HepG2 (cell line): ENCODE results near the gene INTS2. TPM values are rescaled to one million over a fixed set of nuclear protein-coding genes. Genes with fewer than 3 reads are reported as not detected.

ENCODE experiments used
- ATAC-seq: fragments of 200-7000 bp; cut with Tn5 transposase; 3 replicates; pipeline ENCODE4 v1.9.1; 2020; ENCODE audit warnings: mild to moderate bottlenecking, moderate library complexity
- BruUV-seq: library from RNA; stranded (reverse); fragments of 400-500 nt; replicated peaks from 2 replicates; lab custom pipeline; 2021; lab: Mats Ljungman, UMichigan
- CTCF ChIA-PET: fragments of 300-600 bp; formaldehyde crosslinking; extraction: SDS; loops from one replicate; lab custom pipeline; 2021; ENCODE audit warnings: low total read pairs, inconsistent platforms, low intra/inter-chr PET ratio; lab: Yijun Ruan, JAX
- POLR2A ChIA-PET: fragments of 350-600 bp; sonication (Branson Sonifier 250); formaldehyde crosslinking; loops from one replicate; lab custom pipeline; 2020; ENCODE audit warnings: antibody characterized with exemption, inconsistent platforms; lab: Yijun Ruan, JAX
- DNase-seq: peaks from one replicate; pipeline ENCODE4 v3.0.0-alpha.2; 2015; ENCODE audit warnings: low spot score
- FAIRE-seq: peaks from 3 replicates; lab custom pipeline; 2011; peaks lifted over from hg19 to GRCh38; lab: Jason Lieb, UNC
- H2AFZ ChIP-seq: one replicate; pipeline ENCODE4 v1.6.1; 2011; ENCODE audit warnings: low read length, inconsistent platforms
- H3K27ac ChIP-seq: fragments of 300-600 bp; 3 replicates; pipeline ENCODE4 v1.8.0; 2011; ENCODE audit warnings: mixed run types, mild to moderate bottlenecking, mixed read lengths, low read length, inconsistent platforms; ENCODE audit not compliant: insufficient read depth; ENCODE audit errors: extremely low read length
- H3K27me3 ChIP-seq, 2 experiments: fragments of 200-600 bp in 1 of 2; 2 replicates in 1 of 2; 3 replicates in 1 of 2; pipeline versions ENCODE4 v1.6.0 to v1.8.0; 2011; ENCODE audit warnings: low read length in 2 of 2, mild to moderate bottlenecking in 2 of 2, moderate library complexity in 2 of 2, inconsistent platforms in 1 of 2; ENCODE audit not compliant: insufficient read depth in 2 of 2, control insufficient read depth in 1 of 2
- H3K36me3 ChIP-seq, 2 experiments: fragments of 200-600 bp in 1 of 2; replicated peaks in 1 of 2; 2 replicates in 1 of 2; 3 replicates in 1 of 2; pipeline versions ENCODE4 v1.5.1 to v1.8.0; 2011; ENCODE audit warnings: low read length in 2 of 2, inconsistent platforms in 1 of 2; ENCODE audit not compliant: insufficient read depth in 2 of 2, control insufficient read depth in 1 of 2
- H3K4me1 ChIP-seq: 2 replicates; pipeline ENCODE4 v1.5.1; 2012; ENCODE audit warnings: low read length, inconsistent platforms; ENCODE audit not compliant: insufficient read depth
- H3K4me2 ChIP-seq: 2 replicates; pipeline ENCODE4 v1.6.0; 2011; ENCODE audit warnings: low read depth, low read length, inconsistent platforms
- H3K4me3 ChIP-seq, 3 experiments: fragments of 200-600 bp in 1 of 3; sonication (generic), shearing (Covaris generic) in 1 of 3; replicated peaks in 1 of 3; 2 replicates each; pipeline ENCODE4 v1.5.1; 2011 to 2016; ENCODE audit warnings: low read length in 3 of 3, inconsistent platforms in 2 of 3, low read depth in 2 of 3, mild to moderate bottlenecking in 2 of 3, control low read depth in 1 of 3, mixed read lengths in 1 of 3; ENCODE audit not compliant: insufficient read depth in 1 of 3
- H3K79me2 ChIP-seq: one replicate; pipeline ENCODE4 v1.6.1; 2011; ENCODE audit warnings: low read length, inconsistent platforms; ENCODE audit not compliant: insufficient read depth
- H3K9ac ChIP-seq: 2 replicates; pipeline ENCODE4 v1.6.0; 2011; ENCODE audit warnings: mild to moderate bottlenecking, low read depth, low read length, inconsistent platforms; ENCODE audit not compliant: insufficient read depth
- H3K9me3 ChIP-seq: 2 replicates; pipeline ENCODE4 v1.5.1; 2012; ENCODE audit warnings: mild to moderate bottlenecking, low read length
- H4K20me1 ChIP-seq: 2 replicates; pipeline ENCODE4 v1.6.0; 2011; ENCODE audit warnings: inconsistent platforms, mild to moderate bottlenecking, low read length, moderate library complexity; ENCODE audit not compliant: insufficient read depth
- HOXD1 ChIP-seq: sonication (generic); formaldehyde crosslinking; IDR thresholded peaks from 2 replicates; pipeline ENCODE4 v1.5.0; 2020; ENCODE audit warnings: missing genetic modification reagents
- MEIS1 ChIP-seq: sonication (generic); formaldehyde crosslinking; IDR thresholded peaks from 2 replicates; pipeline ENCODE4 v1.9.0; 2021; ENCODE audit warnings: mild to moderate bottlenecking, missing genetic modification reagents, moderate library complexity, borderline replicate concordance
- POLR2AphosphoS5 ChIP-seq: IDR thresholded peaks from 2 replicates; pipeline ENCODE4 v1.6.1; 2012; ENCODE audit warnings: low read depth, low read length
- SP2 ChIP-seq: sonication (generic); formaldehyde crosslinking; IDR thresholded peaks from 2 replicates; pipeline ENCODE4 v1.5.1; 2020; ENCODE audit warnings: mild to moderate bottlenecking, missing genetic modification reagents
- TAF1 ChIP-seq: sonication (generic); formaldehyde crosslinking; IDR thresholded peaks from 2 replicates; pipeline ENCODE4 v1.4.0; 2020; ENCODE audit warnings: missing genetic modification reagents
- U2AF2 ChIP-seq: fragments of 200-400 bp; formaldehyde crosslinking; IDR thresholded peaks from 2 replicates; pipeline ENCODE4 v1.6.1; 2017; ENCODE audit warnings: low read depth, mild to moderate bottlenecking, low read length
- ZZZ3 ChIP-seq: sonication (generic); formaldehyde crosslinking; IDR thresholded peaks from 2 replicates; pipeline ENCODE4 v1.4.0; 2020; ENCODE audit warnings: missing genetic modification reagents, mild to moderate bottlenecking, borderline replicate concordance
- WGBS: methylation state at CpG from one replicate; pipeline ENCODE4 v1.1.6; 2017; ENCODE audit warnings: low lambda C conversion rate; 5-methylcytosine and 5-hydroxymethylcytosine counted together
- in situ Hi-C: cut with HindIII; loops from 2 replicates; pipeline ENCODE4 v1.10.0; 2017; ENCODE audit warnings: low pct_unique_long_range_greater_than_20kb; ENCODE audit not compliant: extremely low pct_ligation_motif_present
- intact Hi-C: fragments of 100-400 bp; cut with micrococcal nuclease; formaldehyde crosslinking; loops from one replicate; pipeline ENCODE4 v1.10.0; 2022; ENCODE audit not compliant: unreplicated experiment
- polyA plus RNA-seq, 8 experiments: library from polyadenylated mRNA; depleted of rRNA in 3 of 8; stranded (reverse) in 7 of 8; unstranded in 1 of 8; fragments of >200 nt; fragmentation: Illumina TruSeq in 4 of 8; extraction: Trizol in 4 of 8; gene quantifications; 2 replicates each; pipeline versions ENCODE4 v1.2.1 to v1.2.3, GENCODE V29; 2011 to 2016; ENCODE audit warnings: low read depth in 4 of 8, missing spikeins in 1 of 8, mixed read lengths in 1 of 8; ENCODE audit not compliant: insufficient read depth in 1 of 8
- total RNA-seq, 5 experiments: library from RNA; depleted of rRNA; stranded (reverse); fragments of >200 nt; fragmentation: Illumina TruSeq; extraction: Trizol; gene quantifications; 2 replicates each; pipeline ENCODE4 v1.2.3, GENCODE V29; 2016; ENCODE audit warnings: low read depth in 1 of 5
- TF ChIP-seq, protein P1 (sequence below), 2 experiments: fragments of 450-650 bp in 1 of 2; sonication (generic) in 1 of 2; formaldehyde crosslinking; IDR thresholded peaks; 2 replicates each; pipeline versions ENCODE4 v1.5.0 to v1.8.0; 2020 to 2022; ENCODE audit warnings: mild to moderate bottlenecking in 1 of 2, missing genetic modification reagents in 1 of 2
- TF ChIP-seq, protein P2 (sequence below): IDR thresholded peaks from 2 replicates; pipeline ENCODE4 v1.6.1; 2016

Gene INTS2
- total and polyA plus RNA-seq, 2 of the 13 experiments (the other 11 are each of a cell fraction or from before 2014, with no cell fraction given) = 20.5 to 30.2 TPM

GRCh38 chr17:61967729-61968128 is 39.9 kb upstream of the INTS2 start (continued):
- TF ChIP-seq, protein P1, sequence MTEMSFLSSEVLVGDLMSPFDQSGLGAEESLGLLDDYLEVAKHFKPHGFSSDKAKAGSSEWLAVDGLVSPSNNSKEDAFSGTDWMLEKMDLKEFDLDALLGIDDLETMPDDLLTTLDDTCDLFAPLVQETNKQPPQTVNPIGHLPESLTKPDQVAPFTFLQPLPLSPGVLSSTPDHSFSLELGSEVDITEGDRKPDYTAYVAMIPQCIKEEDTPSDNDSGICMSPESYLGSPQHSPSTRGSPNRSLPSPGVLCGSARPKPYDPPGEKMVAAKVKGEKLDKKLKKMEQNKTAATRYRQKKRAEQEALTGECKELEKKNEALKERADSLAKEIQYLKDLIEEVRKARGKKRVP (CRISPR knock-in tag; IDR thresholded peaks at IDR 0.05) = no peak
- TF ChIP-seq U2AF2 (no peak), ZZZ3 (CRISPR knock-in tag) (no peak), MEIS1 (CRISPR knock-in tag) (no peak), SP2 (CRISPR knock-in tag) (no peak)
- TF ChIP-seq, protein P2, sequence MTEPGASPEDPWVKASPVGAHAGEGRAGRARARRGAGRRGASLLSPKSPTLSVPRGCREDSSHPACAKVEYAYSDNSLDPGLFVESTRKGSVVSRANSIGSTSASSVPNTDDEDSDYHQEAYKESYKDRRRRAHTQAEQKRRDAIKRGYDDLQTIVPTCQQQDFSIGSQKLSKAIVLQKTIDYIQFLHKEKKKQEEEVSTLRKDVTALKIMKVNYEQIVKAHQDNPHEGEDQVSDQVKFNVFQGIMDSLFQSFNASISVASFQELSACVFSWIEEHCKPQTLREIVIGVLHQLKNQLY (CRISPR knock-in tag) = no peak

- DNase-seq (no peak), FAIRE-seq (no peak), ATAC-seq (no peak)
- BruUV-seq = no TSS peak
- Histone ChIP-seq H2AFZ (no peak overlapping the region), H3K4me2 (no peak overlapping the region), H3K9me3 (no peaks in the 10 kb centered on the region), H3K9ac (no peak overlapping the region), H3K4me3 (no peak overlapping the region), H3K79me2 (no peaks in the 10 kb centered on the region), H3K27me3 (no peaks in the 10 kb centered on the region), H3K36me3 (peaks cover 29 to 71% of the 10 kb centered on the region in 2 experiments), H3K27ac (no peak overlapping the region), H3K4me1 (no peaks in the 10 kb centered on the region), H4K20me1 (no peaks in the 10 kb centered on the region)
- TF ChIP-seq HOXD1 (CRISPR knock-in tag) (no peak), TAF1 (no peak), POLR2AphosphoS5 (no peak)
- 0% methylated on average over 1 of the region's 1 CpG for whole genome bisulfite sequencing
- POLR2A ChIA-PET = no interaction called here
- CTCF ChIA-PET = no interaction called here
- intact Hi-C loops = no loop called here
- in situ Hi-C loops = no loop called here
Observed at GRCh38 chr17:61966191-61966590, 38.4 kb upstream of the INTS2 start.
